Stimulated activated CD8-positive, alpha-beta memory T cell treated with anti-CD3 and anti-CD28 coated beads, Interleukin-12 subunit alpha, Interleukin-12 subunit beta, amount 100 ng/mL, for 24 hours (primary cell): Measurements from ENCODE around the gene TAS2R38.
"Not testable (repeated sequence)": the region's sequence is repeated elsewhere in the genome, so short reads cannot be mapped to it uniquely, and the experiment has no call there.

Experiments
- DNase-seq: peaks from one replicate; pipeline ENCODE4 v3.0.0-alpha.2; 2020; ENCODE audit errors: extremely low read depth

Gene TAS2R38

GRCh38 chr7:141973673-141974072 is at the start of gene TAS2R38:
TAS2R38 (minus strand) TSS chr7:141973773; CDS start chr7:141973689, 84 bp downstream.
- DNase-seq, result no peak

GRCh38 chr7:142018154-142018553 is 44.6 kb upstream of the TAS2R38 start:
- no peak for DNase-seq

GRCh38 chr7:142017451-142017850 is 43.9 kb upstream of the TAS2R38 start:
- no peak for DNase-seq

- no peak for DNase-seq
Measured at GRCh38 chr7:142012825-142013511, 39.4 kb upstream of the TAS2R38 start.

- no peak for DNase-seq
Measured at GRCh38 chr7:142010952-142011548, 37.5 kb upstream of the TAS2R38 start.

GRCh38 chr7:142009187-142009586 is 35.6 kb upstream of the TAS2R38 start:
- no peak for DNase-seq

- no peak for DNase-seq
Measured at GRCh38 chr7:142006577-142006976, 33.0 kb upstream of the TAS2R38 start.

GRCh38 chr7:142002179-142002578 is 28.6 kb upstream of the TAS2R38 start:
- no peak for DNase-seq

- DNase-seq, result no peak
Measured at GRCh38 chr7:142001163-142001874, 27.7 kb upstream of the TAS2R38 start.

GRCh38 chr7:142000244-142000643 is 26.7 kb upstream of the TAS2R38 start:
- DNase-seq, result no peak

- DNase-seq, result no peak
Measured at GRCh38 chr7:141999058-141999623, 25.6 kb upstream of the TAS2R38 start.

- DNase-seq, result no peak
Measured at GRCh38 chr7:141993354-141993753, 19.8 kb upstream of the TAS2R38 start.

GRCh38 chr7:141992688-141993087 is 19.1 kb upstream of the TAS2R38 start:
- no peak for DNase-seq

GRCh38 chr7:141992156-141992555 is 18.6 kb upstream of the TAS2R38 start:
- DNase-seq, result no peak

- DNase-seq, result no peak
Measured at GRCh38 chr7:141991140-141991539, 17.6 kb upstream of the TAS2R38 start.

- no peak for DNase-seq
Measured at GRCh38 chr7:141990011-141990725, 16.6 kb upstream of the TAS2R38 start.

GRCh38 chr7:141987803-141988202 is 14.2 kb upstream of the TAS2R38 start:
- not testable (repeated sequence) for DNase-seq

- no peak for DNase-seq
Measured at GRCh38 chr7:141986923-141987322, 13.3 kb upstream of the TAS2R38 start.

- not testable (repeated sequence) for DNase-seq
Measured at GRCh38 chr7:141985926-141986325, 12.4 kb upstream of the TAS2R38 start.

- DNase-seq, result no peak
Measured at GRCh38 chr7:141979568-141979967, 6.0 kb upstream of the TAS2R38 start.

- no peak for DNase-seq
Measured at GRCh38 chr7:141978351-141978750, 4.8 kb upstream of the TAS2R38 start.
